Parathyroid adenoma (tissue), 2 donors: ENCODE data around the gene RGSL1.
"Not testable (repeated sequence)": the region's sequence is repeated elsewhere in the genome, so short reads cannot be mapped to it uniquely, and the experiment has no call there.

Experiments
- H2AFZ ChIP-seq: fragments of 300-600 bp; sonication (generic); one replicate; pipeline ENCODE4 v1.7.0; 2017; ENCODE audit warnings: antibody characterized with exemption, mild to moderate bottlenecking
- H3K27ac ChIP-seq: fragments of 300-600 bp; sonication (generic); one replicate; pipeline ENCODE4 v1.7.0; 2017
- H3K27me3 ChIP-seq: fragments of 300-600 bp; sonication (generic); one replicate; pipeline ENCODE4 v1.7.0; 2017; ENCODE audit warnings: low read length; ENCODE audit not compliant: control insufficient read depth, insufficient read depth
- H3K36me3 ChIP-seq: fragments of 300-600 bp; sonication (generic); one replicate; pipeline ENCODE4 v1.7.0; 2017; ENCODE audit warnings: low read length; ENCODE audit not compliant: control insufficient read depth, insufficient read depth
- H3K4me1 ChIP-seq: fragments of 300-600 bp; sonication (generic); one replicate; pipeline ENCODE4 v1.7.0; 2017; ENCODE audit warnings: control low read depth
- H3K4me2 ChIP-seq: fragments of 300-600 bp; sonication (generic); one replicate; pipeline ENCODE4 v1.7.0; 2017; ENCODE audit warnings: low read length
- H3K4me3 ChIP-seq: fragments of 300-600 bp; sonication (generic); one replicate; pipeline ENCODE4 v1.7.0; 2017; ENCODE audit warnings: low read depth, low read length
- H3K79me2 ChIP-seq: fragments of 300-600 bp; sonication (generic); one replicate; pipeline ENCODE4 v1.7.0; 2017; ENCODE audit warnings: control low read depth
- H3K9ac ChIP-seq: fragments of 300-600 bp; sonication (generic); one replicate; pipeline ENCODE4 v1.7.0; 2017; ENCODE audit warnings: mild to moderate bottlenecking
- H3K9me3 ChIP-seq: fragments of 300-600 bp; sonication (generic); one replicate; pipeline ENCODE4 v1.7.0; 2017; ENCODE audit warnings: low read length; ENCODE audit not compliant: control insufficient read depth
- TF ChIP-seq, protein P1 (sequence below): fragments of 300-600 bp; sonication (generic); IDR thresholded peaks from one replicate; pipeline ENCODE4 v1.7.0; 2017; ENCODE audit warnings: antibody characterized with exemption, mild to moderate bottlenecking
- donor health status: primary hyperparathyroidism.

Gene RGSL1

DNA sequence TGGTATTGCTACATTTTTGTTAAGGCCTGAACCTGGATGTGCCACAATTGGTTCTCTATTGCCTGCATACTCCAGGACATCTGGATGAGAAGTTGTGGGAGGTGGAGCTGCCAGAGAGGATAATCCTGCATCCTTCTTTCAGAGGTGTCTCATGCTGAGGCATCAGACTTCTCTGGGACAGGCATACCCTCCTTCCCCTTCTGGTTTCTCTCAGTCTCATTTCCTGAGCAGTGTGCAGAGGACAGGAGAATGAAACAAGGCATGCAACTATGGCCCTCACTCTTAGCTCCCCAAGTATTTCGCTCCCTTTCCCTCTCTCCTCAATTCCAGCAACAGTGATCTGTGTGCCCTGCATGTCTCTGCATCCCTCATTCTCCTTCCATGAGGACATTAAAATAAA, 7.6 kb upstream of the RGSL1 start:
- no peak overlapping the region for H3K4me2 ChIP-seq
- H3K4me3 ChIP-seq: no peak overlapping the region
- no peaks in the 10 kb centered on the region for H3K4me1 ChIP-seq
- no peak overlapping the region for H3K9ac ChIP-seq
- no peak overlapping the region for H3K27ac ChIP-seq
- H2AFZ ChIP-seq: no peak overlapping the region
- H3K79me2 ChIP-seq: no peaks in the 10 kb centered on the region
- no peaks in the 10 kb centered on the region for H3K36me3 ChIP-seq
- no peaks in the 10 kb centered on the region for H3K9me3 ChIP-seq
- TF ChIP-seq, protein P1, sequence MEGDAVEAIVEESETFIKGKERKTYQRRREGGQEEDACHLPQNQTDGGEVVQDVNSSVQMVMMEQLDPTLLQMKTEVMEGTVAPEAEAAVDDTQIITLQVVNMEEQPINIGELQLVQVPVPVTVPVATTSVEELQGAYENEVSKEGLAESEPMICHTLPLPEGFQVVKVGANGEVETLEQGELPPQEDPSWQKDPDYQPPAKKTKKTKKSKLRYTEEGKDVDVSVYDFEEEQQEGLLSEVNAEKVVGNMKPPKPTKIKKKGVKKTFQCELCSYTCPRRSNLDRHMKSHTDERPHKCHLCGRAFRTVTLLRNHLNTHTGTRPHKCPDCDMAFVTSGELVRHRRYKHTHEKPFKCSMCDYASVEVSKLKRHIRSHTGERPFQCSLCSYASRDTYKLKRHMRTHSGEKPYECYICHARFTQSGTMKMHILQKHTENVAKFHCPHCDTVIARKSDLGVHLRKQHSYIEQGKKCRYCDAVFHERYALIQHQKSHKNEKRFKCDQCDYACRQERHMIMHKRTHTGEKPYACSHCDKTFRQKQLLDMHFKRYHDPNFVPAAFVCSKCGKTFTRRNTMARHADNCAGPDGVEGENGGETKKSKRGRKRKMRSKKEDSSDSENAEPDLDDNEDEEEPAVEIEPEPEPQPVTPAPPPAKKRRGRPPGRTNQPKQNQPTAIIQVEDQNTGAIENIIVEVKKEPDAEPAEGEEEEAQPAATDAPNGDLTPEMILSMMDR: no peak
- H3K27me3 ChIP-seq: no peaks in the 10 kb centered on the region

DNA sequence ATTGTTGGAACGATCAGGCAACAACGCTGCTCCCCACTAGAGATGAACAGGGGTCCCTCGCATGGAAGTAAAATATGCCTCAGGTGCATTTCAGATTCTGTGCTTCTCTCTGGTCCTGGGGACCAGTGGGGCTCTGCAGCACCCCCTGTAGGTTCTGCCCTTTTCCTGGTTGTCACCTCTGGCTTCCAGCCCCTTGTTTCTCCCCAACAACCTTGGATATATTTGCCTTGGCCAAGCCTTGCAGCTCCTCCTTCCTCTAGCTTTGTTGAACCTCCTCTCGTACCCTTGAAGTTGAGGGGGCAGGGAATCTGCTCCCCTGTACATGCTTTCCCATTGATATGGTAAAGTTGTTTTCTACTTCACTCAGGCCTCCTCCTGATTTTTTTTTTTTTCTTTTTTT, 5.4 kb upstream of the RGSL1 start:
- no peak overlapping the region for H3K4me3 ChIP-seq
- H3K4me2 ChIP-seq: no peak overlapping the region
- H3K27me3 ChIP-seq: no peaks in the 10 kb centered on the region
- H3K27ac ChIP-seq: no peak overlapping the region
- H3K36me3 ChIP-seq: no peaks in the 10 kb centered on the region
- no peak overlapping the region for H3K9ac ChIP-seq
- no peaks in the 10 kb centered on the region for H3K79me2 ChIP-seq
- H2AFZ ChIP-seq: no peak overlapping the region
- TF ChIP-seq, protein P1: no peak
- no peaks in the 10 kb centered on the region for H3K4me1 ChIP-seq
- no peaks in the 10 kb centered on the region for H3K9me3 ChIP-seq

DNA sequence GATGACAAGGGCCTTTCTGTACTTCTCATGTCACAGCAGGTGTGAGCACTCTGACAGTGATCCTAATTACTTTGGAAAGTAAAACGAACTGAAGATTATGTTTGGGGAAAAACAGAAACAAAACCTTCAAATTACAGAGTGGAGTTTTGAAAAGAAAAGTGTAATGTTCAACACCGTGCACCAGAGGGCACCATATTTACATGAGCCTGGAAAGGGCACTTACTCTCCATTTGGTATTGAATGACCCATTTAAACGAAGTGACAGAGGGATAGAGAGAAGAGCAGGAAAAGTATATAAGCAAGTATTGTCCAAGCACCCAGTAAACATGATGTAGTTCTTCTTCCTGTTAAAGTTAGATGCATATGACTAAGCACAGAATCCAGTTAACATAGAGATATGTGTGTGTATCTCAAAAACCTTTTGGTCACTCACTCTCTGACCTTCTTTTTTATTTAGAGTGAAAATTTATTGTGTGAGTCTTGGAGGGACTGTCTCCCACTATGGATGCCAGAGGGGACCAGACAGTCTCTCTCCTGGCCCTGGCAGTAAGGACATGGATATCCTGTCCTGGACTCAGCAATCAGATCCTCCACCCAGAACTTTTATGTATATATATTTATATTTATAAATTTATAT, 3.8 kb upstream of the RGSL1 start:
- Histone ChIP-seq H3K4me3 (no peak overlapping the region), H3K36me3 (no peaks in the 10 kb centered on the region), H2AFZ (no peak overlapping the region), H3K4me2 (no peak overlapping the region), H3K9me3 (no peaks in the 10 kb centered on the region), H3K4me1 (no peaks in the 10 kb centered on the region), H3K9ac (no peak overlapping the region), H3K27ac (no peak overlapping the region), H3K79me2 (no peaks in the 10 kb centered on the region), H3K27me3 (no peaks in the 10 kb centered on the region)
- TF ChIP-seq, protein P1: peak; percentile 21

DNA sequence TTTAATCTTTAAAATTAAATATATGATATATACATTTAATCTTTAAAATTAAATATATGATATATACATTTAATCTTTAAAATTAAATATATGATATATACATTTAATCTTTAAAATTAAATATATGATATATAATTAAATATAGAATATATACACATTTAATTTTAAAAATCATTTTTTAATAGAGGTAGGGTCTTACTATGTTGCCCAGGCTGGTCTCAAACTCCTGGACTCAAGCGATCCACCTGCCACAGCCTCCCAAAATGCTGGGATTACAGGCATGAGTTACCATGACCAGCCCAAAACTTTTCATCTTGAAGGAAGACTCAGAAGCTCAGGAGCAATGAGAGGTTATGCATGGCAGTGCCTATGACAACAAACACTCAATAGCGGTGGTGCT, 2.8 kb upstream of the RGSL1 start:
- not testable (repeated sequence) for H3K36me3 ChIP-seq, H3K79me2 ChIP-seq, H2AFZ ChIP-seq, H3K9ac ChIP-seq, H3K4me2 ChIP-seq, H3K27ac ChIP-seq, H3K9me3 ChIP-seq, H3K27me3 ChIP-seq, H3K4me1 ChIP-seq, H3K4me3 ChIP-seq

DNA sequence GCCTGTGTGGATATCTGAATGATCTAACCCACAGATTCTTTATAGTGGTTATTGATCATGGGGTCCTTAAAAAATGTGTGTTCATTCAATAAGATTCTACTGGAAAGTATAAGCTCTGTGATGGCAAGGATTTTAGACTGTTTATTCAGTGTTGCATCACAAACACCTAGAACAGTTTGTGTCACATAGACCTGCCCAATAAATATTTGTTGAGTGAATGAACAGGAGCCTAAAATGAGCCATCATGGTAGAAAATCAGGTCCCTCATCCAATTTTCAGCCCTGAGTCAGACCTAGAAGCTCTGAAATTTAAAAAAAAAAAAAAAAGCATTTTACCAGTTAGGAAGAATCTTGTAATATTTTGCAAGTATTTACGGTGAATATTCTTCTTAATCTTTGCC, 2.3 kb upstream of the RGSL1 start:
- Histone ChIP-seq H3K4me3 (no peak overlapping the region), H3K4me2 (no peak overlapping the region), H3K27me3 (no peaks in the 10 kb centered on the region), H3K4me1 (no peaks in the 10 kb centered on the region), H2AFZ (no peak overlapping the region), H3K9ac (no peak overlapping the region), H3K36me3 (no peaks in the 10 kb centered on the region), H3K79me2 (no peaks in the 10 kb centered on the region), H3K9me3 (no peaks in the 10 kb centered on the region), H3K27ac (no peak overlapping the region)
- TF ChIP-seq, protein P1: no peak
